GM12891 (cell line): Measurements from ENCODE around the gene TSPAN18.

Experiments used
- POLR2A ChIP-seq: IDR thresholded peaks from 2 replicates; pipeline ENCODE4 v1.6.1; 2011; ENCODE audit warnings: low read depth, low read length, control low read depth
- POLR2AphosphoS5 ChIP-seq: IDR thresholded peaks from 2 replicates; pipeline ENCODE4 v1.6.1; 2011; ENCODE audit warnings: low read depth, low read length, control low read depth

GRCh38 chr11:44726283-44727113, at the start of gene TSPAN18:
- TF ChIP-seq POLR2A (no peak), POLR2AphosphoS5 (no peak)
